ENCODE results near the gene PARD6B. TPM values are rescaled to one million over a fixed set of nuclear protein-coding genes. Genes with fewer than 3 reads are reported as not detected.

Gene PARD6B
- polyA plus RNA-seq, 1 donor from 2014 or later, result 5.9 TPM

DNA sequence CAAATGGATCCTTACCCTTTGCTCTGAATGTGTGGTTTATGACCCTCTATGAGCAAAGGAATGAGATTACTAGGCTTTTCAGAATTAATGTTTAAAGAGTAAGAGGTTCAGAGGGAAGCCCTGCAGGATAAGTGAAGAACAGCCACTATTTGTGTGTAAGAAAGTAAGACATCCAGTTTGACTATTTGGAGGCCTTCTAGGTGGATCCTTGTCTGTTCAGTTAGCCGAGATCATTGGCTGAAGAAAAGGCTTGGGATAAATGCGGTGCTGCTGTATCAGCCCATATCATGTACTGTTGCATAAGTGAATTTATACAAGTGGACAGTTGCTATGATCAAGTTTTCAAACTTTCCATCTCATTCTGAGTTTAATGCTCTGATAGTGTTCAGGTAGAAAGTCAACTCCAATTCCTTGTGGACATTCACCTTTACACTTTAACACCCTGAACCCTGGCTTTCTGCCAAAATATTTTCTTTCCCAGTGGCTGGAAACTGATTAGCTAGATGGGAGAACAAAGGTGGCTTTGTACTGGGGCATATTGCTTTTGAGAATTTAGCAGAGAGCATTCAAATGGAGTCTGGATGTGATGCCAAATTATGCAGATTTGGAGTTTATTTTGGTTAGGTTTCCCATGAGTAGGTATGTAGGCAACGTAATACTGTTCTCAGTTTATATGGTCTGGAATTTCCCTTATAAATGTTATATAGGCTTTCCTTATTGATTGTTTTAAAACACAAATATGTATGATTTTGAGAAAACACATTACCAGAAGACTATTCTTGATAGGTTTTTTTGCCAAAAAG is 15.0 kb downstream of the PARD6B start:
- H3F3A ChIP-seq (ENCODE audit: insufficient read depth, low read length, poor library complexity, severe bottlenecking), result no peaks in the 10 kb centered on the region
- no peaks in the 10 kb centered on the region for H3K27me3 ChIP-seq (ENCODE audit: insufficient read depth, low read depth, low read length)
- H3K9me3 ChIP-seq (ENCODE audit: low read length), result no peaks in the 10 kb centered on the region
- H3K36me3 ChIP-seq (ENCODE audit: insufficient read depth, low read length), result no peaks in the 10 kb centered on the region
- H3K9ac ChIP-seq (ENCODE audit: low read length), result no peak overlapping the region
- no peaks in the 10 kb centered on the region for H3K9me2 ChIP-seq (ENCODE audit: insufficient read depth, low read length)
- H3K79me2 ChIP-seq (replicated peaks; ENCODE audit: insufficient read depth, low read length), result no peaks in the 10 kb centered on the region
- H2AFZ ChIP-seq (ENCODE audit: low read depth, low read length), result no peak overlapping the region
- H4K20me1 ChIP-seq (ENCODE audit: insufficient read depth), result no peaks in the 10 kb centered on the region
- no peak overlapping the region for H3K4me3 ChIP-seq (ENCODE audit: low read length)
- no peak for TF ChIP-seq POLR2AphosphoS5 (IDR thresholded peaks at IDR 0.05)
- TF ChIP-seq, protein P1, sequence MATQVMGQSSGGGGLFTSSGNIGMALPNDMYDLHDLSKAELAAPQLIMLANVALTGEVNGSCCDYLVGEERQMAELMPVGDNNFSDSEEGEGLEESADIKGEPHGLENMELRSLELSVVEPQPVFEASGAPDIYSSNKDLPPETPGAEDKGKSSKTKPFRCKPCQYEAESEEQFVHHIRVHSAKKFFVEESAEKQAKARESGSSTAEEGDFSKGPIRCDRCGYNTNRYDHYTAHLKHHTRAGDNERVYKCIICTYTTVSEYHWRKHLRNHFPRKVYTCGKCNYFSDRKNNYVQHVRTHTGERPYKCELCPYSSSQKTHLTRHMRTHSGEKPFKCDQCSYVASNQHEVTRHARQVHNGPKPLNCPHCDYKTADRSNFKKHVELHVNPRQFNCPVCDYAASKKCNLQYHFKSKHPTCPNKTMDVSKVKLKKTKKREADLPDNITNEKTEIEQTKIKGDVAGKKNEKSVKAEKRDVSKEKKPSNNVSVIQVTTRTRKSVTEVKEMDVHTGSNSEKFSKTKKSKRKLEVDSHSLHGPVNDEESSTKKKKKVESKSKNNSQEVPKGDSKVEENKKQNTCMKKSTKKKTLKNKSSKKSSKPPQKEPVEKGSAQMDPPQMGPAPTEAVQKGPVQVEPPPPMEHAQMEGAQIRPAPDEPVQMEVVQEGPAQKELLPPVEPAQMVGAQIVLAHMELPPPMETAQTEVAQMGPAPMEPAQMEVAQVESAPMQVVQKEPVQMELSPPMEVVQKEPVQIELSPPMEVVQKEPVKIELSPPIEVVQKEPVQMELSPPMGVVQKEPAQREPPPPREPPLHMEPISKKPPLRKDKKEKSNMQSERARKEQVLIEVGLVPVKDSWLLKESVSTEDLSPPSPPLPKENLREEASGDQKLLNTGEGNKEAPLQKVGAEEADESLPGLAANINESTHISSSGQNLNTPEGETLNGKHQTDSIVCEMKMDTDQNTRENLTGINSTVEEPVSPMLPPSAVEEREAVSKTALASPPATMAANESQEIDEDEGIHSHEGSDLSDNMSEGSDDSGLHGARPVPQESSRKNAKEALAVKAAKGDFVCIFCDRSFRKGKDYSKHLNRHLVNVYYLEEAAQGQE (IDR thresholded peaks at IDR 0.05; ENCODE audit: borderline replicate concordance), result no peak
- H3K4me2 ChIP-seq (ENCODE audit: low read length), result no peak overlapping the region
- no peak overlapping the region for H3K27ac ChIP-seq (ENCODE audit: low read length)

DNA sequence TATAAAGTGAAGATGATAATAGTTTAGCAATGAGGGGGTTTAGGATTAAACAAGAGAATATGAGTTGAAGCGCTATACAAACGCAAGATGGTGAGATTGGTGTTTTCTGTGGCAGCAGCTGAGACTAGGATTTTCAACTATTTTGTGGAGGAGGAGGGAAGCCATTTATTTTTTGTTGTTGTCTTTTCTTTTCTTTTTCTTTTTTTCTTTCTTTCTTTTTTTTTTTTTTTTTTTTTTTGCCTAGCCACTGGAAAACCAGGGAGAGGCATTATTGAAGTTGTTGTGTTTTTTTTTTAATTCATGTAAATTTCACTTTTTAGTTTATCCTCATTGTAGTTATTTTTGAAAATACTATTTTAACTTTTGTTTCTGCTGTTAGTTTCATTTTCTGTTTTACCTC is 15.9 kb downstream of the PARD6B start:
- TF ChIP-seq, protein P1 (IDR thresholded peaks at IDR 0.05; ENCODE audit: borderline replicate concordance), result no peak
- no peak for TF ChIP-seq MXI1 (conservative IDR thresholded peaks at IDR 0.05; ENCODE audit: poor library complexity, severe bottlenecking)
- TF ChIP-seq EP300 (conservative IDR thresholded peaks at IDR 0.05; ENCODE audit: poor library complexity, severe bottlenecking), result no peak
- TF ChIP-seq TAF1 (IDR thresholded peaks at IDR 0.05; ENCODE audit: low read depth), result no peak
- no peak for TF ChIP-seq SMC3 (conservative IDR thresholded peaks at IDR 0.05; ENCODE audit: poor library complexity)
- TF ChIP-seq, protein P2, sequence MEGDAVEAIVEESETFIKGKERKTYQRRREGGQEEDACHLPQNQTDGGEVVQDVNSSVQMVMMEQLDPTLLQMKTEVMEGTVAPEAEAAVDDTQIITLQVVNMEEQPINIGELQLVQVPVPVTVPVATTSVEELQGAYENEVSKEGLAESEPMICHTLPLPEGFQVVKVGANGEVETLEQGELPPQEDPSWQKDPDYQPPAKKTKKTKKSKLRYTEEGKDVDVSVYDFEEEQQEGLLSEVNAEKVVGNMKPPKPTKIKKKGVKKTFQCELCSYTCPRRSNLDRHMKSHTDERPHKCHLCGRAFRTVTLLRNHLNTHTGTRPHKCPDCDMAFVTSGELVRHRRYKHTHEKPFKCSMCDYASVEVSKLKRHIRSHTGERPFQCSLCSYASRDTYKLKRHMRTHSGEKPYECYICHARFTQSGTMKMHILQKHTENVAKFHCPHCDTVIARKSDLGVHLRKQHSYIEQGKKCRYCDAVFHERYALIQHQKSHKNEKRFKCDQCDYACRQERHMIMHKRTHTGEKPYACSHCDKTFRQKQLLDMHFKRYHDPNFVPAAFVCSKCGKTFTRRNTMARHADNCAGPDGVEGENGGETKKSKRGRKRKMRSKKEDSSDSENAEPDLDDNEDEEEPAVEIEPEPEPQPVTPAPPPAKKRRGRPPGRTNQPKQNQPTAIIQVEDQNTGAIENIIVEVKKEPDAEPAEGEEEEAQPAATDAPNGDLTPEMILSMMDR (IDR thresholded peaks at IDR 0.05; ENCODE audit: poor library complexity, severe bottlenecking), result no peak
- no peak for TF ChIP-seq RAD21 (conservative IDR thresholded peaks at IDR 0.05)
- TF ChIP-seq POLR2AphosphoS5 (IDR thresholded peaks at IDR 0.05), result no peak
- TF ChIP-seq EZH2 (IDR thresholded peaks at IDR 0.05; ENCODE audit: borderline replicate concordance, insufficient read depth, low read length, poor library complexity, severe bottlenecking), result no peak
- Histone ChIP-seq H3K9ac (ENCODE audit: low read length) (no peak overlapping the region), H3F3A (ENCODE audit: insufficient read depth, low read length, poor library complexity, severe bottlenecking) (no peaks in the 10 kb centered on the region)

More for the DNA sequence above, 15.9 kb downstream of the PARD6B start:
- Histone ChIP-seq H3K79me2 (replicated peaks; ENCODE audit: insufficient read depth, low read length) (no peaks in the 10 kb centered on the region), H3K4me3 (ENCODE audit: low read length) (no peak overlapping the region), H4K20me1 (ENCODE audit: insufficient read depth) (no peaks in the 10 kb centered on the region), H3K27me3 (ENCODE audit: insufficient read depth, low read depth, low read length) (no peaks in the 10 kb centered on the region), H3K36me3 (ENCODE audit: insufficient read depth, low read length) (no peaks in the 10 kb centered on the region), H3K9me3 (ENCODE audit: low read length) (no peaks in the 10 kb centered on the region), H3K9me2 (ENCODE audit: insufficient read depth, low read length) (no peaks in the 10 kb centered on the region), H3K4me2 (ENCODE audit: low read length) (no peak overlapping the region), H2AFZ (ENCODE audit: low read depth, low read length) (no peak overlapping the region), H3K27ac (ENCODE audit: low read length) (no peak overlapping the region)

Measured in neural cell (in vitro differentiated cells).